SK-N-MC (cell line): ENCODE measurements around the gene RNF8.

Source experiments
- EZH2 ChIP-seq: fragments of 200-600 bp; sonication (generic); IDR thresholded peaks from one replicate; pipeline ENCODE4 v1.6.1; 2017; ENCODE audit warnings: antibody characterized with exemption
- FOXP2 ChIP-seq: optimal IDR thresholded peaks from 2 replicates; pipeline ENCODE3; 2011; ENCODE audit warnings: mild to moderate bottlenecking, moderate library complexity; ENCODE audit not compliant: insufficient read depth; ENCODE audit errors: extremely low read length, control extremely low read depth
- POLR2AphosphoS5 ChIP-seq: IDR thresholded peaks from 2 replicates; pipeline ENCODE4 v1.6.1; 2012; ENCODE audit warnings: mild to moderate bottlenecking, low read depth, low read length, borderline replicate concordance

GRCh38 chr6:37311741-37312473, 41.9 kb upstream of the RNF8 start:
- TF ChIP-seq FOXP2 (no peak), EZH2 (no peak), POLR2AphosphoS5 (no peak)
